IgD-negative memory B cell (primary cell): ENCODE results near the gene TXNL4A. TPM values are rescaled to one million over a fixed set of nuclear protein-coding genes. Genes with fewer than 3 reads are reported as not detected.

Source experiments
- polyA plus RNA-seq: library from polyadenylated mRNA; unstranded; fragments of 300-500 nt; fragmentation: Illumina TruSeq; gene quantifications from one replicate; pipeline ENCODE4 v1.2.3, GENCODE V29; 2021

TXNL4A gene
- polyA plus RNA-seq, 1 donor from 2014 or later = 222 TPM

Other genes starting within 250 kb of the TXNL4A start
- gene KCNG2, start 190.6 kb downstream of the TXNL4A start, polyA plus RNA-seq = not detected
- gene SLC66A2, start 36.9 kb downstream of the TXNL4A start, polyA plus RNA-seq = 30.3 TPM
- gene HSBP1L1, start 23.9 kb downstream of the TXNL4A start, polyA plus RNA-seq = 10.9 TPM
- 17.5 TPM for gene RBFA, start 45.9 kb upstream of the TXNL4A start, polyA plus RNA-seq
- 4.6 TPM for gene ADNP2, start 120.7 kb upstream of the TXNL4A start, polyA plus RNA-seq